GM23338 (cell line): ENCODE data around the gene VIL1.

Source experiments
- CTCF ChIP-seq, 2 experiments: fragments of 200-600 bp in 1 of 2; sonication (generic) in 1 of 2; conservative IDR thresholded peaks; 2 replicates each; pipeline versions ENCODE4 v1.5.1 to v1.6.1; 2016 to 2017; ENCODE audit warnings: antibody characterized with exemption in 2 of 2, low read depth in 2 of 2, mild to moderate bottlenecking in 2 of 2, moderate library complexity in 1 of 2
- ETS1 ChIP-seq: IDR thresholded peaks from 2 replicates; pipeline ENCODE4 v1.6.1; 2016; ENCODE audit warnings: antibody characterized with exemption
- EZH2 ChIP-seq: fragments of 200-600 bp; sonication (generic); IDR thresholded peaks from one replicate; pipeline ENCODE4 v1.8.0; 2017; ENCODE audit warnings: antibody characterized with exemption, mild to moderate bottlenecking, low read depth; ENCODE audit not compliant: unreplicated experiment
- EZH2phosphoT487 ChIP-seq: fragments of 200-600 bp; sonication (generic); IDR thresholded peaks from one replicate; pipeline ENCODE4 v1.8.1; 2018; ENCODE audit warnings: antibody characterized with exemption; ENCODE audit not compliant: unreplicated experiment
- POLR2AphosphoS5 ChIP-seq: IDR thresholded peaks from 2 replicates; pipeline ENCODE4 v1.6.1; 2016; ENCODE audit warnings: antibody characterized with exemption, low read depth

- TF ChIP-seq CTCF (conservative IDR thresholded peaks at IDR 0.05; ENCODE audit: low read depth in 2 of 2) (no peak), EZH2 (no peak), ETS1 (no peak), POLR2AphosphoS5 (no peak), EZH2phosphoT487 (no peak)
Measured at GRCh38 chr2:218500501-218501060, 81.7 kb downstream of the VIL1 start.
